ENCODE measurements around the gene UXS1. TPM values are rescaled to one million over a fixed set of nuclear protein-coding genes. Genes with fewer than 3 reads are reported as not detected.

Gene UXS1
- total RNA-seq, 3 donors from 2014 or later: 17.9 to 38.1 (median 30.5) TPM

GRCh38 chr2:106065268-106065982 is 128.7 kb downstream of the UXS1 start:
- Histone ChIP-seq H3K27me3 (peaks cover 0 to 11% of the 10 kb centered on the region in 2 donors), H3K36me3 (no peaks in the 10 kb centered on the region), H3K27ac (peak overlapping the region; percentile 75 to 79), H3K4me3 (peak overlapping the region; percentile 42 to 67 (median 61)), H3K4me1 (no peaks in the 10 kb centered on the region), H3K9me3 (no peaks in the 10 kb centered on the region)
- TF ChIP-seq POLR2A (IDR thresholded peaks at IDR 0.05): no peak
- no peak for TF ChIP-seq CTCF (IDR thresholded peaks at IDR 0.05)
- no peak for TF ChIP-seq POLR2AphosphoS5 (IDR thresholded peaks at IDR 0.05)
- intact Hi-C loops (cut with DNase I; ENCODE audit: low total_unique reads): no loop called here
- DNase-seq (ENCODE audit: low spot score in 2 of 2): no peak

GRCh38 chr2:106063181-106063580 is 130.9 kb downstream of the UXS1 start:
- Histone ChIP-seq H3K27me3 (peaks cover 0 to 11% of the 10 kb centered on the region in 2 donors), H3K36me3 (no peaks in the 10 kb centered on the region), H3K4me3 (no peak overlapping the region), H3K4me1 (no peaks in the 10 kb centered on the region), H3K27ac (no peak overlapping the region), H3K9me3 (no peaks in the 10 kb centered on the region)
- intact Hi-C loops (cut with DNase I; ENCODE audit: low total_unique reads): no loop called here
- no peak for TF ChIP-seq POLR2A (IDR thresholded peaks at IDR 0.05)
- TF ChIP-seq CTCF (IDR thresholded peaks at IDR 0.05): no peak
- TF ChIP-seq POLR2AphosphoS5 (IDR thresholded peaks at IDR 0.05): no peak
- no peak for DNase-seq (ENCODE audit: low spot score in 2 of 2)

- Histone ChIP-seq H3K27ac (no peak overlapping the region), H3K36me3 (no peaks in the 10 kb centered on the region), H3K27me3 (peaks cover 0 to 11% of the 10 kb centered on the region in 2 donors), H3K4me1 (no peaks in the 10 kb centered on the region), H3K4me3 (no peak overlapping the region), H3K9me3 (no peaks in the 10 kb centered on the region)
- DNase-seq (ENCODE audit: low spot score in 2 of 2): no peak
- intact Hi-C loops (cut with DNase I; ENCODE audit: low total_unique reads): no loop called here
- TF ChIP-seq POLR2A (IDR thresholded peaks at IDR 0.05) (no peak), POLR2AphosphoS5 (IDR thresholded peaks at IDR 0.05) (no peak), CTCF (IDR thresholded peaks at IDR 0.05) (no peak)
Observed at GRCh38 chr2:106062627-106063026, 131.5 kb downstream of the UXS1 start.

- no peaks in the 10 kb centered on the region for H3K4me1 ChIP-seq
- H3K9me3 ChIP-seq: no peaks in the 10 kb centered on the region
- H3K27ac ChIP-seq: no peak overlapping the region
- intact Hi-C loops (cut with DNase I; ENCODE audit: low total_unique reads): no loop called here
- DNase-seq (ENCODE audit: low spot score in 2 of 2): no peak
- no peaks in the 10 kb centered on the region for H3K36me3 ChIP-seq
- H3K4me3 ChIP-seq: no peak overlapping the region
- TF ChIP-seq POLR2AphosphoS5 (IDR thresholded peaks at IDR 0.05) (no peak), CTCF (IDR thresholded peaks at IDR 0.05) (no peak), POLR2A (IDR thresholded peaks at IDR 0.05) (no peak)
- peaks cover 0 to 11% of the 10 kb centered on the region in 2 donors for H3K27me3 ChIP-seq
Observed at GRCh38 chr2:106061611-106062349, 132.3 kb downstream of the UXS1 start.

GRCh38 chr2:106059416-106060065 is 134.6 kb downstream of the UXS1 start:
- TF ChIP-seq POLR2A (IDR thresholded peaks at IDR 0.05): no peak
- TF ChIP-seq POLR2AphosphoS5 (IDR thresholded peaks at IDR 0.05): no peak
- no peak for TF ChIP-seq CTCF (IDR thresholded peaks at IDR 0.05)
- H3K9me3 ChIP-seq: no peaks in the 10 kb centered on the region
- intact Hi-C loops (cut with DNase I; ENCODE audit: low total_unique reads): no loop called here
- DNase-seq (ENCODE audit: low spot score in 2 of 2): no peak
- H3K27ac ChIP-seq: no peak overlapping the region
- H3K4me3 ChIP-seq: no peak overlapping the region
- no peaks in the 10 kb centered on the region for H3K36me3 ChIP-seq
- no peaks in the 10 kb centered on the region for H3K4me1 ChIP-seq
- H3K27me3 ChIP-seq: no peaks in the 10 kb centered on the region
